HEK293T (cell line): Measurements from ENCODE around the gene ARHGAP26.

Source experiments
- CTCF ChIA-PET: fragments of 350-600 bp; formaldehyde crosslinking; extraction: SDS; loops from one replicate; lab custom pipeline; 2021; ENCODE audit warnings: antibody characterized with exemption, inconsistent platforms; lab: Yijun Ruan, JAX
- POLR2A ChIA-PET: fragments of 350-600 bp; formaldehyde crosslinking; extraction: SDS; loops from one replicate; lab custom pipeline; 2020; ENCODE audit warnings: antibody characterized with exemption, inconsistent platforms; lab: Yijun Ruan, JAX
- DNase-seq: peaks from one replicate; pipeline ENCODE4 v3.0.0; 2012; ENCODE audit warnings: mixed read lengths; ENCODE audit errors: extremely low spot score
- ARNT ChIP-seq: fragments of 450-650 bp; IDR thresholded peaks from 2 replicates; pipeline ENCODE4 v1.6.1; 2017; ENCODE audit warnings: mild to moderate bottlenecking
- BHLHE40 ChIP-seq: fragments of 450-650 bp; IDR thresholded peaks from 2 replicates; pipeline ENCODE4 v1.6.1; 2016; ENCODE audit warnings: mild to moderate bottlenecking, moderate library complexity, borderline replicate concordance
- CTBP1 ChIP-seq: fragments of 450-650 bp; IDR thresholded peaks from 2 replicates; pipeline ENCODE4 v1.6.1; 2016; ENCODE audit warnings: borderline replicate concordance
- ELF4 ChIP-seq: fragments of 450-650 bp; IDR thresholded peaks from 2 replicates; pipeline ENCODE4 v1.6.1; 2017; ENCODE audit warnings: antibody characterized with exemption
- FOXA1 ChIP-seq: fragments of 450-650 bp; IDR thresholded peaks from 2 replicates; pipeline ENCODE4 v1.6.1; 2016; ENCODE audit warnings: mild to moderate bottlenecking
- FOXK2 ChIP-seq: fragments of 450-650 bp; IDR thresholded peaks from 2 replicates; pipeline ENCODE4 v1.6.1; 2016; ENCODE audit warnings: mild to moderate bottlenecking
- FOXM1 ChIP-seq: fragments of 450-650 bp; IDR thresholded peaks from 2 replicates; pipeline ENCODE4 v1.6.1; 2017; ENCODE audit warnings: mild to moderate bottlenecking, borderline replicate concordance
- HDGF ChIP-seq: fragments of 450-650 bp; IDR thresholded peaks from 2 replicates; pipeline ENCODE4 v1.6.1; 2017; ENCODE audit warnings: antibody characterized with exemption, borderline replicate concordance
- L3MBTL2 ChIP-seq: fragments of 450-650 bp; conservative IDR thresholded peaks from 2 replicates; pipeline ENCODE4 v1.6.1; 2016; ENCODE audit warnings: mild to moderate bottlenecking
- LEF1 ChIP-seq: fragments of 450-650 bp; IDR thresholded peaks from 2 replicates; pipeline ENCODE4 v1.6.1; 2017; ENCODE audit warnings: mild to moderate bottlenecking, borderline replicate concordance
- NFRKB ChIP-seq: fragments of 450-650 bp; IDR thresholded peaks from 2 replicates; pipeline ENCODE4 v1.6.1; 2016; ENCODE audit warnings: mild to moderate bottlenecking, moderate library complexity
- SP1 ChIP-seq: fragments of 450-650 bp; IDR thresholded peaks from 2 replicates; pipeline ENCODE4 v1.6.1; 2017
- SUZ12 ChIP-seq: fragments of 450-650 bp; IDR thresholded peaks from 2 replicates; pipeline ENCODE4 v1.6.1; 2016; ENCODE audit warnings: mild to moderate bottlenecking
- TARDBP ChIP-seq: fragments of 450-650 bp; IDR thresholded peaks from 2 replicates; pipeline ENCODE4 v1.6.1; 2016
- ZNF384 ChIP-seq: fragments of 450-650 bp; IDR thresholded peaks from 2 replicates; pipeline ENCODE4 v1.6.1; 2016
- TF ChIP-seq, protein P1 (sequence below): fragments of 450-650 bp; IDR thresholded peaks from 2 replicates; pipeline ENCODE4 v1.6.1; 2016

ARHGAP26 gene

DNA sequence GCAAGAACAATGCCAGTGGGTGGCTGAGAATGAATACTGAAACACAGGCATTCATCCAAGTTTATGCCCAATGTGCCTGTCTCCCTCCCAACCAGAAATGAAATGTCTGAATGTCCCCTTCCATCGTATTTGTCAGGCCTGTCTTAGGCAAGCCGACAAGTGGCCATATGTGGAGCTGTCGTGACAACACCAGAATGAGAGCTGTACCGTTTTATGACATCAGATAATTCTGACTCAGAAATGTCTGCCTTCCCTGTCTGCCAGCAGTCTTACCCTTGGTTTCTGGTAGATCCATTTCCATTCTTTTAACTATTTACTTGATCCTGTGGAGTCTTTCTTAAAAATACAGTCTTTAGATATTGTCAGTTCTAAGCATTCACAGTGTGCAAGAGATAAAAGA, 421.5 kb downstream of the ARHGAP26 start:
- TF ChIP-seq LEF1: no peak
- no peak for TF ChIP-seq ARNT
- no peak for TF ChIP-seq FOXA1
- no peak for TF ChIP-seq NFRKB
- no peak for TF ChIP-seq FOXK2
- TF ChIP-seq L3MBTL2: no peak
- TF ChIP-seq, protein P1, sequence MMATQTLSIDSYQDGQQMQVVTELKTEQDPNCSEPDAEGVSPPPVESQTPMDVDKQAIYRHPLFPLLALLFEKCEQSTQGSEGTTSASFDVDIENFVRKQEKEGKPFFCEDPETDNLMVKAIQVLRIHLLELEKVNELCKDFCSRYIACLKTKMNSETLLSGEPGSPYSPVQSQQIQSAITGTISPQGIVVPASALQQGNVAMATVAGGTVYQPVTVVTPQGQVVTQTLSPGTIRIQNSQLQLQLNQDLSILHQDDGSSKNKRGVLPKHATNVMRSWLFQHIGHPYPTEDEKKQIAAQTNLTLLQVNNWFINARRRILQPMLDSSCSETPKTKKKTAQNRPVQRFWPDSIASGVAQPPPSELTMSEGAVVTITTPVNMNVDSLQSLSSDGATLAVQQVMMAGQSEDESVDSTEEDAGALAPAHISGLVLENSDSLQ: no peak
- TF ChIP-seq ZNF384: no peak
- no peak for TF ChIP-seq HDGF
- CTCF ChIA-PET: no interaction called here
- DNase-seq: no peak
- POLR2A ChIA-PET: no interaction called here

DNA sequence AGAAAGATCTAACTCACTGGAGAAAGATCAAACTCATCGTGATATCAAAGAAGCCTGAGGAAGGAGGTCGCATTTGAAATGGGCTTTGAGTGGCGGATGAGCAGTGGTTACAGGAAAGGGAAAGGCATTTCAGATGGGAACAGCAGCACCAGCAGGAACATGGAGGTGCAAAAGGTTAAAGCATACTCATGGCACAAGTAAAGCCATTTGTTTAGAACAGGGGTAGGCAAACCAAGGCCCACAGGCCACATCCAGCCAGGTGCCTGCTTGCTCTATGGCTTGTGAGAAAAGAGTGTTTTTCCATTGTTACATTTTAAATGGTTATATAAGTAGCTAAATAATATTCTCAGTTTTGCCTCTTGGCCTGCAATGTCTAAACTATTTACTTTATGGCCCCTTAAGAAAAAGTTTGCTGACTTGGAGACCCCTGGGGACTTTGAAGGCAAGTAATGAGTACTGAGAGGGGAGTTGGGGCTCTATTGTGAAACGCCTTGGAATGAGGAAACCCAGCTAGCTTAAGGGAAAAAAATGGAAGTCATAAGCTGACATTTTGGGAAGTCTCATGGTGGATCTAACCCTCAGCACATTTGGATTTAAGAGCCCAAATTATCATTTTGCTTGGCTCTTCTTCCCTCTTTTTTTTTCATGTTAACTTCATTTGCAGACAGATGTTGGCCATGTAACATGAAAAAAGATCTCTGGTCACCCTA, 422.2 kb downstream of the ARHGAP26 start:
- TF ChIP-seq ARNT (no peak), FOXM1 (no peak), ELF4 (no peak)
- ChIA-PET POLR2A (no interaction called here), CTCF (no interaction called here)
- no peak for DNase-seq

DNA sequence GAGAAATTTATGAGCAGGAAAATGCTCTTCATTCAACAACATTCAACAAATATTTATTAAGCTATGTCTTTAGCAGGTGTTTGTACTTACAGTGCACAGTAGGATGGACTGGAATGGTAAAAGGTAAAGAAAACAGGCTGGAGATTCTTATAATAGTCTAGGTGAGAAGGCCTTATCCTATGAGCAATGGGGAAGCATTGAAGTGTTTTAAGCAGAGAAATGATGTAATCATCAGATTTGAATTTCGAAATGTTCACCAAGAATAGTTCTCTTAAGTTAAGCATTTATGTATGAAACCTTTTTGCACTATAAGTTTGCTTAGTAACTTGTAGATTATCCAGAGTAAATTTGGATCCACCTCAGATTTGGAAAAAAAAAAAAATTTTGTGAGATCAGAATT, 424.0 kb downstream of the ARHGAP26 start:
- no peak for DNase-seq
- ChIA-PET CTCF (interaction anchor here (0.7 kb wide), 2 partner anchors 103 to 379 kb away, joined by 3 to 5 read pairs; no protein-coding TSS in a partner anchor), POLR2A (no interaction called here)
- no peak for TF ChIP-seq FOXA1
- no peak for TF ChIP-seq SP1
- TF ChIP-seq TARDBP: no peak
- no peak for TF ChIP-seq ARNT
- TF ChIP-seq L3MBTL2: no peak
- no peak for TF ChIP-seq BHLHE40
- TF ChIP-seq SUZ12: no peak
- TF ChIP-seq FOXM1: no peak
- TF ChIP-seq CTBP1: no peak
- no peak for TF ChIP-seq HDGF
- TF ChIP-seq FOXK2: no peak
- TF ChIP-seq ELF4: no peak

DNA sequence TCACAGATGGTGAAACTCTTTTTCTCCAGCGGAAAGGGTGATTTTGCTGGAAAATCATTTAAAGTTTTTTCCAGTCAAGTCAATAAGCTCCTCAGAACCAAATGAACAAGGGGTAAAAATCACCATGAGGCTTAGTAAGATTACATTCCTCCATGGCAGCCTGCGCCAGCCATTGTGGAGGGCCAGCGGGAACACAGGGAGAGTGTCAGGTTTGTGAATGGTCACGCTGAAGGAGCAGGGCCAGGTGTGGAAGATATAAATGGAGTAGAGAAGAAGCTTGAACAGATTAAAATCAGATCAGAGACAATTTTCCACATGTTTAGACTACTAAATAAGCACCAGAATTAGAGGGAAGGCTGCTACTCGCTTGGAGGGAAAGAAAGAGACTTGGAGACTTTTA, 424.5 kb downstream of the ARHGAP26 start:
- ChIA-PET POLR2A (no interaction called here), CTCF (interaction anchor here (0.6 to 0.7 kb wide), 3 partner anchors 38 to 379 kb away, joined by 3 to 5 read pairs (median 3); no protein-coding TSS in a partner anchor)
- TF ChIP-seq FOXK2 (no peak), BHLHE40 (no peak), ELF4 (no peak), L3MBTL2 (no peak), SUZ12 (no peak), FOXA1 (no peak)
- DNase-seq: no peak

DNA sequence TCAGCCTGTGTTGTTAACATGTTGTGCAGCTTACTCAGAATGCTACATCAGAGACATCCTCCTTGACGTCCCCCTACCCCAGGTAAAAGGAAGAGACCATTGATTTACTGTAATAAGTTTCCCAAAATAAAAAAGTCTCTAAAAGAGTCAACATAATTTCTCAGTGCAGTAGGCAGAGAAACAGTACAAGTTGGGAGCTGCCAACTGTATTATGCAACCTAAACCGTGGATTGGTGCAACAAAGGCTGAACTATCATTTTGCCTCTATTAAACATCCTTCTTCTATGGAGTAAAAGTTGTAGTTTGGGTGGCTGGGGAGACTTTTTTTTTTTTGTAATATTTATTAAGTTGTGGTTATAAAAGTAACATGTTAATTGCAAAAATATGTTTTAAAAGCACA, 425.3 kb downstream of the ARHGAP26 start:
- TF ChIP-seq FOXK2 (no peak), FOXM1 (no peak), SP1 (no peak), CTBP1 (no peak), ZNF384 (no peak), BHLHE40 (no peak), LEF1 (no peak), ELF4 (no peak), FOXA1 (no peak), TARDBP (no peak), NFRKB (no peak), SUZ12 (no peak), HDGF (no peak), ARNT (no peak), L3MBTL2 (no peak)
- TF ChIP-seq, protein P1: no peak
- DNase-seq: no peak
- POLR2A ChIA-PET: no interaction called here
- CTCF ChIA-PET: interaction anchor here (0.6 kb wide), 1 partner anchor 39 kb away, joined by 3 read pairs; no protein-coding TSS in a partner anchor

DNA sequence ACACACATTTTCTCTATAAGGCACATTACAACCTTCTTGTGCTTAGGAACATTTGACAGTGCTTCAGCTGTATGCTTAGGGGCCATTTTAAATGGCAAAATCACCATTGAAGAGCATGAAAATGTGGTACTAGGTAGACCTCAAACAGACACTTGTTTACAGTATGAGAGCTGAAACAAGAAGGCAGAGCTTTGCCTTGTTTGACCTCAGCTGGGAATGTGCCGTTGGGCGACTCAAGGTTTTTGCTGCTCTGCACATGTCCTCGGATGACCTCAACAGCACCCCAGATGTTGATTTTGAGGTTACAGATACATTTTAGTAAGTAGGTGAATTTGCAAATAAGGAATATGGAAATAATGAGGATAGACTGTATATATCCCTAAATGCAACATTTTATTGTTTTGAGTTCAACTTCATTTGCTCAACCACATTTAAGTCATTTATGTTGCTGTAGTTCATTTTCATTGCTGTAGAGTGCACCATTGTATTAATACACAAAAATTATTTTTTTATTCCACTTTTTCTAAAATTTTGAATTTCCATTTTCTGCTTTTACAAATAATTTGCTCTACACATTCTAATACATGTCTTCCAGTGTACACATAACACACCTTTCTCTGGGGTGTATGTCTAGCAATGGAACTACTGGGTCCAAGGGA, 426.6 kb downstream of the ARHGAP26 start:
- ChIA-PET POLR2A (no interaction called here), CTCF (no interaction called here)
- TF ChIP-seq SUZ12: no peak
- DNase-seq: no peak

DNA sequence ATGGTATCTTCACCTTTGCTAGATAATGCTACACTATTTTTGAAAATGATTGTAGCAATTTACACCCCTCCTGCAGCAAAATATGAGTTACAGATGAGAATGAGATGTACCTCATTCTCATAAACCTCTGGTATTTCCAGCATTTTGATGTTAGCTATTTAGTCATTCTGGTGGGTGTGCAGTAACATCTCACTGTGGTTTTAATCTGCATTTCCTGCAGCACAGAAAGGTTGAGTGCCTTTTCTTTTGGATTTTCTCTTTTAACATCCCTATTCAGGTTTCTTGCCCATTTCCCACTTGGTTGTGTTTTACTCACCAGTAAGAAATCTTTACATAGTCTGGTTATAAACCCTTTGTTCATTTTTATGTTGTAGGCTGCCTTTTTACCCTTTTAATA, 427.1 kb downstream of the ARHGAP26 start:
- no peak for DNase-seq
- TF ChIP-seq SP1 (no peak), TARDBP (no peak), ZNF384 (no peak), NFRKB (no peak), CTBP1 (no peak), LEF1 (no peak), ELF4 (no peak), SUZ12 (no peak), ARNT (no peak), FOXK2 (no peak), HDGF (no peak), FOXA1 (no peak), L3MBTL2 (no peak), FOXM1 (no peak), BHLHE40 (no peak)
- TF ChIP-seq, protein P1: no peak
- CTCF ChIA-PET: interaction anchor here (0.6 kb wide), 1 partner anchor 585 kb away, joined by 3 read pairs; no protein-coding TSS in a partner anchor
- POLR2A ChIA-PET: no interaction called here
